Stimulated activated CD8-positive, alpha-beta memory T cell treated with anti-CD3 and anti-CD28 coated beads, Interleukin-15, amount 100 ng/mL, for 1 hour (primary cell): ENCODE measurements around the gene TIMM17B.

Experiments used
- DNase-seq: peaks from one replicate; pipeline ENCODE4 v3.0.0-alpha.2; 2020; ENCODE audit warnings: low read depth

TIMM17B gene

DNA sequence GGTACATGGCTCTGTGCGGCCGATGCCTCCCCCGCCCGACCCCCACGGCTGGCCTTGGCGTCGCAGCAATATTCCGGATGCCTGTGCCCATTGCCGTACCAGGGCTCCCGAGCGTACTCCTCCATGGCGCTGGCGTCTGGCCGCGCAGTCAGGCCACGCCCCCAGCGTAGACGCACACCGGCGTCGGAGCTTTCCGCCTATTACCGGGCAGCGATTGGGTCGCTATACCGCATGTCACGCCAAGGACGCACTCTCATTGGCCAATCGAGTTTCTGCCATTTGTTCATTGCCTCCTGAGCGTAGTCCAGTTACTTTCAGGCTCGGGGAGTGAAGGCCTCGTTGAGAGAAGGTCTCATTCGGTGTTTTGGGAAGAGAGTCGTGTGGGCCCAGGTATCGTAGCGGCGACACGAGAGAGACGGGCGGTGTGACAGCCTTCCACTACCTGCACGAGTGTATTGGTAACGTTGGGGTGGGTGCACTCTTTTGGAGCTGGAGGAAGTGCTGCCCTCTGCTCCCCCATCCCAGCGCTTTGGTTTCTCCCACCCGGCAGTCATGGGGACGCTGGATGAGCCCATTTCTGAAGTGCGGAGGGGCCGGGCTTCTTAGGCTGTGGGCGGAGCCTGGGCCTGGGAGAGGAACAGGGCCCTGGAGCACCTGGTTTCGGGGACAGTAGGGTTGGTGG is at the start of gene TIMM17B, which contains the start of gene PQBP1:
Gene TIMM17B, minus strand, starts transcription at position 144 of the 682 bp plus-strand sequence. Its CDS starts 19 bp downstream, at position 125.
Gene PQBP1, plus strand, starts transcription at position 306 of the 682 bp plus-strand sequence. CDS start 580 bp downstream, outside the sequence.
- DNase-seq: peak; percentile 68

GRCh38 chrX:48945517-48946348 is 48.2 kb upstream of the TIMM17B start:
- DNase-seq: no peak

DNA sequence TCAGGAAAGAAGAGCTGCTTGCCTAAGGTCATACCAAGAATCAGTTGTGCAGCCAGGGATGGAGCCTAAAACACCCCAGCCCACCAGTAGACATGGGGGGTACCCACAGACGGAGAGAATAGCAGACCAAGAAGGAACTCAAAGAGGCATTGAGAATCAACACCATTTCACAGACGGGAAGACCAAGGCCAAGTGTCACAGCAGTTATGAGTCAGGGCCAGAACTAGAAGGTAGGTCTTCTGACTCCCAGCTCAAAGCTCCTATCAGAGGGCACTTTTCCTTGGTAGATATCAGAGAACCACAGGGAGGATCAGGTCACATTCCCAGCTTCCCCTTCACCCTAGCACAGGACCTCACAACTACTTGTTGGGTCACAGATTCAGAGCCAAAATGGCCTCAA is 45.3 kb upstream of the TIMM17B start:
- no peak for DNase-seq

DNA sequence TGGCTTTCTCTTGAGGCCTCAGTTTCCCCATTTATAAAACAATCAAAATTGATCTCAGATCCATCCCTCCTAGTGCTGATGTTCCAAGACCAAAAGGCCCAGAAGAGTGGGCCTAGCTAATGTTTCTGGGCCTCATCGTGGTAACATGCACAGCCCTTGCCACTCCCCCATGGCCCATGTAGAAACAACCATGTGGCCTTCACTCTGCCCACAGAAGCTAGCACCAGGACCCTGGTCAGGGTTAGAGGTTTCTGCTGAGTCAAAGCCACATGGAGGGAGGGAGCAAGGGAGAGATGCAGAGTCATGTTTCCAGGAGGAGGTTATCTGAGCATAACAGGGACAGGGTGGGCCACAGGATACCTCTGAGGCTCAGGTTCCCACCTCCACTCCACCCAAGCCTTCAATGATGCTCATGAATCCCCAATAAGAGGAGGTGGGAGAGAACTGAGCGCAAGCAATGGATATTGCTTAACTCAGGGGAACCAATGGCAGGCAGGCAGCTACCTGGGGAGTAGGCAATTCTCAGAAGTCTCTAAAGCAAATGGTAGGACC is 42.9 kb upstream of the TIMM17B start:
- DNase-seq: no peak

- DNase-seq: no peak
Measured at GRCh38 chrX:48939524-48940228, 42.1 kb upstream of the TIMM17B start.

DNA sequence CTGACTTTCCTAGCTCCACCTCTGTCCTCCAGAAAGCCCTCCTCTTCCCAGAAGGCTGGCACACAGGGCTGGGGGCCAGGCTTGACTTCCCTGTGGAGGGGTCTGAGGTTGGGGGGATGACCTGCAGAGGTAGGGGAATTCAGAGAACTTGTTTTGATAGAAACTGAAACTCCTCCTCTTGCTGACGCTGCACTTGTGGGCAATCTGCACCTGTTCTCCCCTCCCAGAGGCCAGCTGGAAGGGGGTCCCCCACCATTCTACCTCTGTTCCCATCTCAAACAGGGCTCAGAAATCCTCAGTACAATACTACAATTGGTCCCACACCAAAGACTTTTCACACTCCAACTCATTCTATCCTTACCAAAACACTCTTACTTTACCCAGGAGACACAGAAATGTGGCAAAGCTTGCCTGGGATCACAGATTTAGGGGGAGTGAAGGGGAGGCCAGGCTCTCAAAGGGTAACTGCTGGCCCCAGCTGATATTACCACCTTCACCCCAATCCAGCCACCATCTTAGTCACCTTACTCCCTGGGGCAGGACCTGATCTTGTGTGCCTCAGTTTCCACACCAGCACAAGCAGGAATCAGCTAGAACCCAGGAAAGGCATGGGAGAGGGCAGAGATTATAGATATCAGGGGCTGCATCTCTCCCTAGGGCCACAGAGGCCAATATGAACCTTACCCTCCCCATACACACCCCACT is 41.3 kb upstream of the TIMM17B start:
- peak; percentile 34 for DNase-seq

DNA sequence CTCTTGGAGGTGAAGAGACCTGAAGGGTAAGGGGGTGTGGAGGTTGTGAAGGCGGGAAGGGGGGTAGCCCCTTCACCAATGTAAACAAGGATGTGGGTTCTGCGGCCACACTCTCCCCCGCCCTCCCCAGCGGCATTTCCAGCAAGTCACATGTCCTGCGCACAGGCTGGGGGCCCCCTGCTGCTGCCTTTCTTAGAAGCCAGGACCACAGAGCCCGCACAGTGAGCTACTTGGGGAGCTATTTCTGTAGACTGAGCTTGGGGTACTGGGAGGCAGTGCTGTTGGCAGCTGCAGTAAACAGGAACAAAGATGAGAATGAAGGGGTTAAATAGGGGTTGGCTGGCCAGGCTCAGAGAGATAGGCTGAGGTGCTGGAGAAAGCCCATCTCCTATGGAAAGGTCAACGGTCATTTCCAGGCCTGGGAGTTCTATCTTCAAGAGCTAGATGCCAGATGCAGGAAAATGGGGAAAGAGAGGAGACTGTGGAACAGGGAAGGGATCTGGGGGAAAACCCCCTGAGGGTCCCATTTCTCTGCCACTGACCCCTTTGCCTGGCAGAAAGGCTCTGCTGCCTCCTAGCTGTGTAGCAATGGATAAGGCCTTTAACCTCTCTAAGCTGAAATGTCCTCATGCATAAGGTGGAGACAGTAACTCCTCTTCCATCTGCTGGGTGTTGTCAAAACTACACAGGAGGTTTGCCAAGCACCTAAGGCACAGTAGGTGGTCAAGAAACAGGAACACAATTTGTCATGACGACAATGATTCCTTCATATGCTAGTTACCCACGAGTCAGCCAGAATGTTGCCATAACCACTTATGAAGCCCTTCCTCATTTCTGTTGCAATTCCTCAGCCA is 39.7 kb upstream of the TIMM17B start:
- DNase-seq: peak; percentile 77

- DNase-seq: no peak
Measured at GRCh38 chrX:48936429-48937053, 39.0 kb upstream of the TIMM17B start.

DNA sequence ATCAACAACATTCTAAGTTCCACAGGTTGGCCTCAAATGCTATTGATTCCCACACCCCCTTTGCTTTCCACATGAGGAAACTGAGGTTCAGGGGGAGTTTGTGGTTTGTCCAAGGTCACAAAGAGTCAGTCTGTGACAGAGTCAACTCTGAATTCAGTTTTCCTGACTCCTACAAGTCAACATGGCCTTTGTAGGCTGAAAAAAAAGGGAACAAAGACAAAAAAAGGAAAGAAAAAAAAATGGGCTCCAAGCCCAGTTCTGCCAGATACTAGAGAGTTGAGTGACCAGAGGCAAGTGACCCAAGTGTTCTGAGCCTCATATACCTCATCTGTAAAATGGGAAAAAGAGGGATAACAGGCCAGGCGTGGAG is 37.7 kb upstream of the TIMM17B start:
- DNase-seq: no peak

GRCh38 chrX:48934581-48935300 is 37.2 kb upstream of the TIMM17B start:
- no peak for DNase-seq

DNA sequence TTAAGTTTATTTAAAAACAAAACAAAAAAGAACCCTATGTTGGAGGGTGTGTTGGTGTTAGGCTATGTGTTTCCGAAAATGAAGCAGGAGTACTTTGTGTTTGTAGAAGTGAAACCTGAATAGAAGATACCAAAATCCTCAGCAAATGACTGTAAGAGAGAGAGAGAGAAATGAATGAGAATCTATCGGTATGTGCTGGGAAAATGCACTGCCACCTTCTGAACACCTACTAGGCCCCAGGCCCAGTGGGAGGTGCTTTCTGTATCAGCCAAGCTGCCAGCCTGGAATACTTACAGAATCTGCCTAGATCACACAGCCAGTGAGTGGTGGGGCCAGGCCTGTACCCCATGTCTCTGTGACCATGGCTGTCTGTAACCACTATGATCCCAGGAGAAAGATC is 36.2 kb upstream of the TIMM17B start:
- DNase-seq: no peak

DNA sequence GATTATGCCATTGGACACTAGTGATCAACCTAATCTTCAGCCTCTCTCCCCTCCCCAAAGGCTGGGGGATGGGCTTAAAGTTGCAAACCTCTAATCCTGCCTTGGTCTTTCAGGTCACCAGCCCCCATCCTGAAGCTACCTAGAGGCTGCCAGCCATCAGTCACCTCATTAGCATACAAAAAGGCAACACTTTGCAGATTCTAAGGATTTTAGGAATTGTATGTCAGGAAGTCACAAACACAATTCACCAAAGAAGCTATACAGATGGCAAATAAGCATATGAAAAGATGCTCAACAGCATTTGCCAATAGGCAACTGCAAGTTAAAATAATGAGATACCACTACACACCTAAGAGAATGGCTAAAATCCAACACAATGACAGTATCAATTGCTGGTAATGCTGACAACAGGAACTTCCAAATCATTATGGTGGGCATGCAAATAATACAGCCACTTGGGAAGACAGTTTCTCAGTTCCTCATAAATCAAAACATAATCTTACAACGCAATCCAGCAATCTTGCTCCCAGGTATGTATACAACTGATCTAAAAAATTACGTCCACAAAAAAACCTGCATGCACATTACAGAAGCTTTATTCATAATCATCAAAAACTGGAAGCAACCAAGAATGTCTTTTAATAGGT is 30.3 kb upstream of the TIMM17B start:
- DNase-seq: no peak

DNA sequence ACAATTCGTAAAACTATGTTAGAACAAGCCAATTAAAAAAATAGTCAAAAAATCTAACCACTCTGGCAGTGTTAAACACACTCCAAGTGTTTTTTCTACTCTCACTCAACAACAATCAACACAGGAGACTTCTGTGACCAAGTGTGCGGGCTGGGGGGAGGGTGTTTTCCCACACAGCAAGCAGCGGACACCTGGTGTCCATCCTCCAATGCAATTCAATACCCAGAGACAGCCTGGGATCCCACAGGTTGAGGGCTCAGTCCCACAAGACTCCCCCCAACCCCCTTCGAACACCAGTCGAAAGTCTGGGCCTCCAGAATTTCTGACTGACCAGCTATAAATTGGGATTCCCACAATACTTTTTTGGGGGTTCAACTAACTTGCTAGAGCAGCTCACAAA is 29.6 kb upstream of the TIMM17B start:
- DNase-seq: no peak

DNA sequence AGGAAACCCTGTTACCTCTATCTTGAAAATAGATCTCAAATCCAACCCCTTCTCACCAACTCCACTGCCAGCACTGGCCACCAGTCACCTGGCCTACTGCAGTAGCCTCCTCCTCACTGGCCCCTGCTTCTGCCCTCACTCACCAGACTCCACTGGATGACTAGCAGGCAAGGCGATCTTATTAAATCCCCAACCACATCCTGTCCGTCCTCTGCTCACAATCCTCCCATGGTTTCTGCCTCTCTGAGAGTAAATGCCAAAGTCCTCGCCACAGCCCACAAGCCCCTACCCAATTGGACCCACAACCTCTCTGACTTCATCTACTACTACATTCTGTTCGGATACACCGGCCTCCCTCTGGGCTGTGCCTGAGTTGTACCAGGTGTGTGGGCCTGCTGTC is 26.7 kb upstream of the TIMM17B start:
- no peak for DNase-seq

GRCh38 chrX:48923771-48924170 is 26.2 kb upstream of the TIMM17B start:
- DNase-seq: no peak

GRCh38 chrX:48920718-48921104 is 23.1 kb upstream of the TIMM17B start:
- DNase-seq: no peak

DNA sequence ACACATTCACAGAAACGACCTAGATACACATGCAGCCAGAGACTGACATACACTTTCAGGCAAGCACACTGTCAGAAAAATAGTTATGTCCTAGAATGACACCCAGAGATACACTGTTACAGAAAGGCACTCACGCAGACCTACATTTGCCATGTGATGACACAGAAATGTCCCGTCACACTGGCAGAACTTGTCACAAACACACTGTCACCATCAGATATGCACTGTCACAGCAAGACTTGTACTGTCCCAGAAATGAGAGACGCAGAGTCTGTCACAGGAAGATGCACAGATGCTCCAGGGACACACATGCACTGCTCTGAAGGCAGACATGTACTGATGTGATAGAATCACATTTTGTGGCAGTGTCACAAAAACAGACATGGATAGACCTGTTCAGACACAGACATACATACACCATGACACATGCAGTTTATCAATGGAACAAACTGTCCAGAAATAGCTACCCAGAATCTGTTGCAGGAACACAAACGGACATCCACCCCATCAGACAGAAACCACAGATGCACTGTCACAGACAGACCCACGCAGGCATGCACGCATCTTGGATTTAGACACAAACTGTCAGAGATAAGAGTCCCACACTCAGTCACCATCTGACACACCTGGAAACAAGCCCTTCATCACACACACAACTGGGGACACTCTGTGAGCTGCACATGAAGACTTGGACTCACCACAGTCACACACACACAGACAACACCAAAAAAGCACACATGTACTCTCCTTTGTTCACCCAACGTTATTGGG is 22.6 kb upstream of the TIMM17B start:
- DNase-seq: no peak

DNA sequence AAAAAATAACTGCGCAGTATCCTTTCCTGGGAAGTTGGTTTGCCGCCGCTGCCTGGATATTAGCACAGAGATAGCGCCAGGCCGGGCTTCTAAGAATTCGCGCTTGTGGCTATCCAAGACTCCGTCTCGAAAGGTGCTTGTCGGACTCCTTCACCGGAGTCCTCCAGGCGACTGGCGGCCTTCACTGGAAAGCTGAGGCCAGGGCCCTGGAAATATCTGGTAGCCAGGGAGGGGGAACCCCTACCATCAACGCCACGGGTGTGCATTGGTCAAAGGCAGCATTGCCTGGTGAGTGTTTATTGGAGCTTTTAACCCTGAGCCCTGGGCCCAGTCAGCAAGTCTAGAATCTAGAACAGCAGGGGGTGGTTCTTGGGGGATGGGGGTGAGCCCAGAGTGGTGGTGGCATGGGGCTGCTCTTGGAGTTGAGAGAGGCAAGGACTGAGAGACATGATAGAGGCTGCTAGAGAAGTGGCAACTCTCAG is 21.8 kb upstream of the TIMM17B start:
- no peak for DNase-seq
